DOHH2 (cell line): ENCODE data around the gene THBS1.

Experiments
- H3F3A ChIP-seq: fragments of 200-600 bp; sonication (generic), shearing (Covaris generic); 2 replicates; pipeline ENCODE4 v1.6.0; 2016; ENCODE audit warnings: antibody characterized with exemption, mild to moderate bottlenecking; ENCODE audit not compliant: control insufficient read depth, insufficient read depth
- H3K27ac ChIP-seq: fragments of 200-600 bp; sonication (generic); 2 replicates; pipeline ENCODE4 v1.5.1; 2014; ENCODE audit warnings: low read depth, mild to moderate bottlenecking, low read length, moderate library complexity
- H3K27me3 ChIP-seq: fragments of 200-600 bp; sonication (generic); 2 replicates; pipeline ENCODE4 v1.6.1; 2014; ENCODE audit warnings: mild to moderate bottlenecking, low read length, mixed read lengths; ENCODE audit not compliant: control insufficient read depth
- H3K36me3 ChIP-seq: fragments of 200-600 bp; sonication (generic); 2 replicates; pipeline ENCODE4 v1.6.1; 2014; ENCODE audit warnings: mild to moderate bottlenecking, low read length, moderate library complexity, mixed read lengths; ENCODE audit not compliant: control insufficient read depth
- H3K4me1 ChIP-seq: fragments of 200-600 bp; sonication (generic); 2 replicates; pipeline ENCODE4 v1.6.1; 2014; ENCODE audit warnings: mild to moderate bottlenecking, low read length, mixed read lengths; ENCODE audit not compliant: control insufficient read depth
- H3K4me2 ChIP-seq: fragments of 200-600 bp; sonication (generic); 2 replicates; pipeline ENCODE4 v1.6.0; 2014; ENCODE audit warnings: mild to moderate bottlenecking, low read length, moderate library complexity
- H3K4me3 ChIP-seq: fragments of 200-600 bp; sonication (generic); 2 replicates; pipeline ENCODE4 v1.5.1; 2014; ENCODE audit warnings: mild to moderate bottlenecking, low read length, mixed read lengths
- H3K79me2 ChIP-seq: fragments of 200-600 bp; sonication (generic); 2 replicates; pipeline ENCODE4 v1.6.1; 2014; ENCODE audit warnings: mild to moderate bottlenecking, low read length, mixed read lengths; ENCODE audit not compliant: control insufficient read depth
- H3K9me2 ChIP-seq: fragments of 200-600 bp; sonication (generic); replicated peaks from 2 replicates; pipeline ENCODE4 v1.6.1; 2014; ENCODE audit warnings: mild to moderate bottlenecking, low read length, mixed read lengths; ENCODE audit not compliant: control insufficient read depth
- H3K9me3 ChIP-seq: fragments of 200-600 bp; sonication (generic); 2 replicates; pipeline ENCODE4 v1.6.1; 2014; ENCODE audit warnings: antibody characterized with exemption, low read length, mixed read lengths; ENCODE audit not compliant: control insufficient read depth, insufficient read depth
- H4K20me1 ChIP-seq: fragments of 200-600 bp; sonication (generic); 2 replicates; pipeline ENCODE4 v1.6.0; 2014; ENCODE audit warnings: low read depth, mild to moderate bottlenecking, antibody characterized with exemption, low read length, moderate library complexity; ENCODE audit not compliant: control insufficient read depth, insufficient read depth
- EZH2phosphoT487 ChIP-seq: fragments of 200-600 bp; sonication (generic); IDR thresholded peaks from 2 replicates; pipeline ENCODE4 v1.6.1; 2017; ENCODE audit warnings: borderline replicate concordance, mild to moderate bottlenecking, antibody characterized with exemption, low read length, moderate library complexity, mixed read lengths
- TF ChIP-seq, protein P1 (sequence below): fragments of 200-600 bp; sonication (generic); IDR thresholded peaks from one replicate; pipeline ENCODE4 v1.5.1; 2014; ENCODE audit warnings: antibody characterized with exemption, mild to moderate bottlenecking, low read depth, low read length; ENCODE audit not compliant: poor library complexity, severe bottlenecking

THBS1 gene

GRCh38 chr15:39597336-39597735 is 16.5 kb downstream of the THBS1 start:
- Histone ChIP-seq H3K4me3 (no peak overlapping the region), H3K36me3 (no peaks in the 10 kb centered on the region), H3K9me3 (no peaks in the 10 kb centered on the region), H3F3A (no peaks in the 10 kb centered on the region), H3K79me2 (no peaks in the 10 kb centered on the region), H3K4me2 (no peak overlapping the region), H4K20me1 (no peaks in the 10 kb centered on the region), H3K27me3 (no peaks in the 10 kb centered on the region), H3K4me1 (no peaks in the 10 kb centered on the region), H3K27ac (no peak overlapping the region), H3K9me2 (no peaks in the 10 kb centered on the region)
- TF ChIP-seq, protein P1, sequence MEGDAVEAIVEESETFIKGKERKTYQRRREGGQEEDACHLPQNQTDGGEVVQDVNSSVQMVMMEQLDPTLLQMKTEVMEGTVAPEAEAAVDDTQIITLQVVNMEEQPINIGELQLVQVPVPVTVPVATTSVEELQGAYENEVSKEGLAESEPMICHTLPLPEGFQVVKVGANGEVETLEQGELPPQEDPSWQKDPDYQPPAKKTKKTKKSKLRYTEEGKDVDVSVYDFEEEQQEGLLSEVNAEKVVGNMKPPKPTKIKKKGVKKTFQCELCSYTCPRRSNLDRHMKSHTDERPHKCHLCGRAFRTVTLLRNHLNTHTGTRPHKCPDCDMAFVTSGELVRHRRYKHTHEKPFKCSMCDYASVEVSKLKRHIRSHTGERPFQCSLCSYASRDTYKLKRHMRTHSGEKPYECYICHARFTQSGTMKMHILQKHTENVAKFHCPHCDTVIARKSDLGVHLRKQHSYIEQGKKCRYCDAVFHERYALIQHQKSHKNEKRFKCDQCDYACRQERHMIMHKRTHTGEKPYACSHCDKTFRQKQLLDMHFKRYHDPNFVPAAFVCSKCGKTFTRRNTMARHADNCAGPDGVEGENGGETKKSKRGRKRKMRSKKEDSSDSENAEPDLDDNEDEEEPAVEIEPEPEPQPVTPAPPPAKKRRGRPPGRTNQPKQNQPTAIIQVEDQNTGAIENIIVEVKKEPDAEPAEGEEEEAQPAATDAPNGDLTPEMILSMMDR = no peak
- TF ChIP-seq EZH2phosphoT487 = no peak

GRCh38 chr15:39597751-39598185 is 16.9 kb downstream of the THBS1 start:
- Histone ChIP-seq H3K27me3 (no peaks in the 10 kb centered on the region), H3F3A (no peaks in the 10 kb centered on the region), H3K4me2 (no peak overlapping the region), H3K9me2 (no peaks in the 10 kb centered on the region), H3K4me1 (no peaks in the 10 kb centered on the region), H3K79me2 (no peaks in the 10 kb centered on the region), H4K20me1 (no peaks in the 10 kb centered on the region), H3K27ac (no peak overlapping the region), H3K36me3 (no peaks in the 10 kb centered on the region), H3K9me3 (no peaks in the 10 kb centered on the region), H3K4me3 (no peak overlapping the region)
- no peak for TF ChIP-seq EZH2phosphoT487
- TF ChIP-seq, protein P1 = no peak

GRCh38 chr15:39598186-39598850 is 17.4 kb downstream of the THBS1 start:
- H3K4me3 ChIP-seq = no peak overlapping the region
- no peaks in the 10 kb centered on the region for H3K9me2 ChIP-seq
- H3K27me3 ChIP-seq = no peaks in the 10 kb centered on the region
- no peaks in the 10 kb centered on the region for H3K9me3 ChIP-seq
- no peaks in the 10 kb centered on the region for H4K20me1 ChIP-seq
- H3K4me2 ChIP-seq = no peak overlapping the region
- no peaks in the 10 kb centered on the region for H3K79me2 ChIP-seq
- H3K4me1 ChIP-seq = no peaks in the 10 kb centered on the region
- TF ChIP-seq, protein P1 = no peak
- TF ChIP-seq EZH2phosphoT487 = no peak
- no peaks in the 10 kb centered on the region for H3F3A ChIP-seq
- no peak overlapping the region for H3K27ac ChIP-seq
- no peaks in the 10 kb centered on the region for H3K36me3 ChIP-seq
